PFSK-1 (cell line): ENCODE results near the gene DBNL.

Experiments
- POLR2AphosphoS5 ChIP-seq: IDR thresholded peaks from 2 replicates; pipeline ENCODE4 v1.6.1; 2012; ENCODE audit warnings: low read depth, mild to moderate bottlenecking, control low read depth, low read length, moderate library complexity
- SIN3A ChIP-seq: IDR thresholded peaks from 2 replicates; pipeline ENCODE4 v1.6.1; 2012; ENCODE audit warnings: mild to moderate bottlenecking, low read length, moderate library complexity, borderline replicate concordance; ENCODE audit not compliant: insufficient read depth

DNA sequence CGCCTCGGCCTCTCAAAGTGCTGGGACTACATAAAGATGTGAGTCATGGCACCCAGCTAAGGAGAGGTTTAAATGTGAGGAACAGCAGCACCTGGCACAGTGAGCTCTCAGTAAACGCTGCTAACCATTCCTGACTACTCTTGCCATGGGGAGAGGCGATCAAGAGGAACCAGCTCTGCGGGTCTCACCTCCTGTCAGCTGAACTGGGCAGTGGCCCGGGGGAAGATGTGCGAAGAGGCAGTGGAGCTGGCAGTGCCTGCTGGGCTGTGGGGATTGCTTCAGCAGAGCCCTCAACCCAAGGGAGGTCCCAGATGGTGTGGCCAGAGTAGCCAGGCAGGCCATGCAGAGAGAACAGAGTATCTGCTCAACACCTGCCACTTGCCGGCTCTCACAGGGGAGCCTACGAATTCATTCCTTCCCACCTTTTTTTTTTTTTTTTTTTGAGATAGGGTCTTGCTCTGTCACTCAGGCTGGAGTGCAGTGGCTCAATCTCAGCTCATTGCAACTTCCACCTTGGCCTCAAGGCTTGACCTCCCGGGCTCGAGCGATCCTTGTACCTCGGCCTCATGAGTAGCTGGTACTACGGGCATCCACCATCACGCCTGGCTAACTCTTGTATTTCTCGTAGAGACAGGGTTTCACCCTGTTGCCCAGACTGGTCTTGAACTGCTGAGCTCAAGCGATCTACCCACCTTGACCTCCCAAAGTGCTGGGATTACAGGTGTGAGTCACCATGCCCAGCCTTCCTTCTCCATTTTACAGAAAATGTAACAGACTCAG is 31.0 kb downstream of the DBNL start:
- TF ChIP-seq POLR2AphosphoS5 (no peak), SIN3A (no peak)
